Measurements from ENCODE around the gene TNFAIP3.

TNFAIP3 gene

DNA sequence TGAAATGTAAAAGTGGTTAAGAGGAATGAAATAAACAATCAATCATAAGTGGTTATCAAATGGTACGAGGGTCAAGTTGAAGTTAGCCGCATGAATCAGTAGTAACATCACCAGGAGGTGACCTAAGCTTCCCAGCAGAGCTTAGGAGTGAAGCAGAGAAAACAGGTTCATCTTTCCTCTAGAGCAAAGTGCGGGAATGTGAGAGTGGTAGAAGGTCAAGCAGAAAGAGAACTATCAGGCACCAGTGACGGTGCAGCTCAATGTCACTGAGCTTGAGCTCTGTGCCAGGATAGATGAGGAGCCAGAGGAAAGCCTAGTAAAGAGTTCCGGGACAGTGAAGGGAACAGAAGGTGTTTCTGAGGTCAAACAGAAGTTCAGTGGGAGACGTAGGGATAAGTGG lies 20.8 kb upstream of the TNFAIP3 start:
- no peak overlapping the region for H3K27ac ChIP-seq
- TF ChIP-seq, protein P1, sequence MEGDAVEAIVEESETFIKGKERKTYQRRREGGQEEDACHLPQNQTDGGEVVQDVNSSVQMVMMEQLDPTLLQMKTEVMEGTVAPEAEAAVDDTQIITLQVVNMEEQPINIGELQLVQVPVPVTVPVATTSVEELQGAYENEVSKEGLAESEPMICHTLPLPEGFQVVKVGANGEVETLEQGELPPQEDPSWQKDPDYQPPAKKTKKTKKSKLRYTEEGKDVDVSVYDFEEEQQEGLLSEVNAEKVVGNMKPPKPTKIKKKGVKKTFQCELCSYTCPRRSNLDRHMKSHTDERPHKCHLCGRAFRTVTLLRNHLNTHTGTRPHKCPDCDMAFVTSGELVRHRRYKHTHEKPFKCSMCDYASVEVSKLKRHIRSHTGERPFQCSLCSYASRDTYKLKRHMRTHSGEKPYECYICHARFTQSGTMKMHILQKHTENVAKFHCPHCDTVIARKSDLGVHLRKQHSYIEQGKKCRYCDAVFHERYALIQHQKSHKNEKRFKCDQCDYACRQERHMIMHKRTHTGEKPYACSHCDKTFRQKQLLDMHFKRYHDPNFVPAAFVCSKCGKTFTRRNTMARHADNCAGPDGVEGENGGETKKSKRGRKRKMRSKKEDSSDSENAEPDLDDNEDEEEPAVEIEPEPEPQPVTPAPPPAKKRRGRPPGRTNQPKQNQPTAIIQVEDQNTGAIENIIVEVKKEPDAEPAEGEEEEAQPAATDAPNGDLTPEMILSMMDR (conservative IDR thresholded peaks at IDR 0.05): no peak
- TF ChIP-seq ZFX (IDR thresholded peaks at IDR 0.05): no peak

DNA sequence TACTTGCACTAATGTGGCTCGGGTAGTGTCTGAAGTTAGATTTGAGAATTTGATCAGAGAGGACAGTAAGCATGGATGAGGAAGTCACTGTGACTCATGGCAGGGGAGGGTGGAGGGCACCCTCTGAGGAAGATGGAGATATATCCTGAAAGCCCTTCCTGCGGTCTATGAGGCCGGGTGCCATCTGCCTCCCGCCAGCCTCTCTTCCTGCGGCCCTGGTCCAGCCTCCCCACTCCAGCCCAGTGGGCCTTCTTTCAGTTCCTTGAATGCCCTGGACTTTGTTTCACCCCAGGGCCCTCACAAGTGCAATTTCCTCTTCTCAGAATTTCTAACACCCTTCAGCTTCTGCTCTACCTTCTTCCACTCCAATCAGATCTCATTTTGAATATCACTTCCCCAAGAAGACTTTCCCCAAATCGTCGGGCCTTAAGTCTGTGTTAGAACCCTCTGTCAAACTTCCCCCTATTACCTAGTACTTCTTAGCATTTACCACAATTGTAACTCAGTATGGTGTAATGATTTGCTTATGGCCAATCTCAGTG lies 20.2 kb upstream of the TNFAIP3 start:
- TF ChIP-seq ZFX (IDR thresholded peaks at IDR 0.05): no peak
- TF ChIP-seq, protein P1 (conservative IDR thresholded peaks at IDR 0.05): no peak
- H3K27ac ChIP-seq: no peak overlapping the region

DNA sequence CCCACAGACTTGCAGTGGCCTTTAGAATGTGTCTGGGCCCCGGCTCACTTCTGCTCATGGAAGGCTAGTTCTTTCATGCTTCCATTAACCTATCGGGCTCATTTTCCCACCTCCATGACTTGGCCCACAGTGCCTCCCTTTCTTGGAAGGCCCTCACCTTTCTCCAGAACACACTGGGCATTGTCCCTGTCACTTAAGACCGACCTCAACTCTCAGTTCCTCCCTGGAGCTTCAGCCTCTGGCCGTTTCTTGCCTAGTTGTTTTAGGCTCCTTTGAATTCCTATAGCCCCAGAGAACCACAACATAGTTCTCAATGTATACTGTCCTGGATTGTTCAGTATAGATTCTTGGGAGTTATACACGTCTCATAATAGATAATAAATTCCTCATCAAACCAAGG lies 19.3 kb upstream of the TNFAIP3 start:
- TF ChIP-seq ZFX (IDR thresholded peaks at IDR 0.05): no peak
- TF ChIP-seq, protein P1 (conservative IDR thresholded peaks at IDR 0.05): no peak
- H3K27ac ChIP-seq: no peak overlapping the region

DNA sequence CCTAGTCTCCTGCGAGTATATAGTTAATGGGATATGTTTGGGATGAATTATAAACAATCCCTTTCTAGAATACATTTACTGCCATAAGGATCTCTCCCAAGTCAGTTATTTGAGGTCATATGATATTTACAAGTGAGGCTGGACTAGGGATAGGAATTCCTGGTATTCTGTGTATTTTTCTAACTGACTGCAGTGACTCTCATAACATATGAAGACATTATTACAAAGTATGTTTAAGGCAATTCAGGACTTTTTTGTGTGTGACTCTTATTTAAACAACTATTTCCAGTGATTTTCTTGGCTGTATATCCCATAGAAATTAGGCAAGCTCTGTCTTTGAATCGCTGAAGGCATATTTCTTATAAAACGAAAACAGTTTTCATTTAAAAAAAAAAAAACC lies 18.4 kb upstream of the TNFAIP3 start:
- no peak overlapping the region for H3K27ac ChIP-seq
- TF ChIP-seq, protein P1 (conservative IDR thresholded peaks at IDR 0.05): no peak
- no peak for TF ChIP-seq ZFX (IDR thresholded peaks at IDR 0.05)

DNA sequence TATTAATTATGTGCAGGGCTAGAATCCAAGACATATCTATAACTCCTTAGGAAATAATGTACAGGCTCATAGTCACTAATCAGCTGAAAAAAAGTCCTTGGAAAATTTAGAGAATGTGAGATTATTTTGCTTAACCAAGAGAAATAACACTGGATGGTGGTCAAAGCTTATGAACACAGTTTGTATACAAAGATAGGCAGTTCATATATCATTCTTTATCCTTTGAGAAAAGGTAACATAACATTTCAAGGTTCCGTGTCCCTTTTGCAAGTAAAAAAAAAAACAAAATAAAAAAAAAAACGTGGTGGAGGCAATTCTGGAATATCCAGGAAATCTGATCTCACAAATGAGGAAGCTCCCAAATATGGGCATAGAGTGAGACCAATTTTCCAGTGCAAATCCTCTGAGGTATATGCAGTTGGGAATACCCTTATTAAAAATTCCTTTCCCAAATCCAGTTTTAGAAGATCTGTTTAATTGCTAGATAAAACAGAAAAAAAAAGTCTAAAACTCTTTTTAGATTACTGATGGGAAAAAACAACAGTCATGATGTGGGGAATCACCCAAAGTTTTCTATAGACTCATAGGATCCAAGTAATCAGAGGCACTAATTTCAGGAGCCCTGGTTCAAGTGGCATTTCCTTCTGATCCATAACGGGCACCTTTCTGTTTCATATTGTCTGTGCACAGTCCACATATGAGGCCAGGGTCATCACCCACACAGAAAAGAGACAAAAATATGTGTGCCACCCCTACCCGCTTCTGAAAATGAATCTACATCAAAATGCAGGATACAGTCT lies 17.7 kb upstream of the TNFAIP3 start:
- no peak overlapping the region for H3K27ac ChIP-seq
- TF ChIP-seq, protein P1 (conservative IDR thresholded peaks at IDR 0.05): no peak
- TF ChIP-seq ZFX (IDR thresholded peaks at IDR 0.05): no peak

DNA sequence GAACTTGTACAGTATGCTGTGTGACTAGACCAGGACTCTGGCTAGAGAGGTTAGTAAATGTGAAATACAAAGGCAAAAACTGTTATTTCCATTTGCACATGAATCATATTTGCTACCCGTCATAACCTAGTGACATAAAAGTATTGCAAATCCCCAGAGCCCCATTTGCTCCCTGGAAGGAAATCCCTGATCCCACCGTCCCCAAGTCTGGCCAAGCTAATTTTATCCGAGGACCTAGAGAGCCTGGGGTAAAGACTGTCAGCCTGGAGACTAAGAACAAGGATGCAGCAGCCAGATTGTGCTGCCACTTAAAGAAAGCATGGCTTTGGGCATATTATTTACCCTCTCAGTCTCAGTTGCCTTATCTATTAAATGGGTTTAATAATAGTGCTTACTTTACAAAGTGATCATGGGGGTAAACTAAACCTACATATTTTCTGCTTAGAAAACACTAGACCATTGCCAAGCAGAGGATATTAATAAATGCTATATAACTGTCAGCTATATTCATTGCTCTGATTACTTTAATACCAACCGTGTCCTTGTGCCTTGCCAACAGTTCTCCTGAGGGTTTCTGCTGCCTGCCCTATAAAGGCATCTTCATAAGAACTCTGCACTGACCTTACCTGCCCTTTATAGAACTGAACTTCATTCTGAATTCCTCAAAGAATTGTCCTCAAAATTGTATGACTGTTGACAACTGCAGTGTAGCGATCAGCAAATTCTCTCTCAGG lies 16.9 kb upstream of the TNFAIP3 start:
- TF ChIP-seq, protein P1 (conservative IDR thresholded peaks at IDR 0.05): no peak
- TF ChIP-seq ZFX (IDR thresholded peaks at IDR 0.05): no peak
- H3K27ac ChIP-seq: no peak overlapping the region
